CD4-positive, alpha-beta T cell treated with Interleukin-12 subunit alpha and Interleukin-12 subunit beta, for 1 hour (primary cell): ENCODE measurements around the gene COX18.
A peak's percentile ranks its signal among the peaks of the same experiment; 100 is the strongest.

Experiments
- DNase-seq: peaks from one replicate; pipeline ENCODE4 v3.0.0-alpha.2; 2020

COX18 gene

DNA sequence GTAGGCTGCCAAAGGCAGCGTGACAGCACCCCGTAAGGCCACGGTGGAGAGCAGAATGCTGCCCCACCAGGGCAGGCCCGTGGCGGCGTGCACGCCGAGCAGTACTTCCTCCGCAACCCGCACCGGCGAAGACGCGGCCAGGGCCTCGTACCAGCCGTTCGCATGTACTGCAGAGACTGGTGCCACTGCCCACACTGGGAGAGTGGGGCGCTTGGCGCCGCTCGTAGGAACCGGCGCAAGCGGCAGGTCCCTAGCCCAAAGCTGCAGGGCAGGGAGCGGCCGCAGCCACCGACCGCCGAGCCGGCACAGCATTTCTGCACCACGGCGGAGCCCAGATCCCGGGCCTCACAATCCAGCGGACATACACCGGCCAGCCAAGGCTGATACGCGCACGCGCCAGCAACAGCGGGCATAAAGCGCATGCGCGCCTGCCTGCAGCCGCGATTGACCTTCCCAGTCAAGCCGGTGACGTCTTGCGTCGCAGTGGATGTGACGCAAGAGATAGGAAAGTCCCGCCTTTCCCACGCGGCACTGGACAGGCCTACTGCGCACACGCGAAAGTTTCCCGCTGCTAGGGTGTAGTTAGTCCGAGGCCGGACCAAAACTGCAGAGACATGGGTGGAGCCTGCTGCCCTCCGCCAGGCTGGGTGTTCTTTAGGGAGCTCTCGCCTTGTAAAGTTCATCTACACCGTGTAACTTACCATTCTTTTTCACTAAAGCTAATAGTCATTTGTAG lies at the start of gene COX18:
TSS of gene COX18 (minus strand) at position 379 of the 736 bp plus-strand sequence. CDS start at position 312, 67 bp downstream.
- peak; percentile 97 for DNase-seq

- DNase-seq, result no peak
Measured at GRCh38 chr4:73109493-73109892, 40.0 kb upstream of the COX18 start.

- DNase-seq, result no peak
Measured at GRCh38 chr4:73104695-73105094, 35.2 kb upstream of the COX18 start.

DNA sequence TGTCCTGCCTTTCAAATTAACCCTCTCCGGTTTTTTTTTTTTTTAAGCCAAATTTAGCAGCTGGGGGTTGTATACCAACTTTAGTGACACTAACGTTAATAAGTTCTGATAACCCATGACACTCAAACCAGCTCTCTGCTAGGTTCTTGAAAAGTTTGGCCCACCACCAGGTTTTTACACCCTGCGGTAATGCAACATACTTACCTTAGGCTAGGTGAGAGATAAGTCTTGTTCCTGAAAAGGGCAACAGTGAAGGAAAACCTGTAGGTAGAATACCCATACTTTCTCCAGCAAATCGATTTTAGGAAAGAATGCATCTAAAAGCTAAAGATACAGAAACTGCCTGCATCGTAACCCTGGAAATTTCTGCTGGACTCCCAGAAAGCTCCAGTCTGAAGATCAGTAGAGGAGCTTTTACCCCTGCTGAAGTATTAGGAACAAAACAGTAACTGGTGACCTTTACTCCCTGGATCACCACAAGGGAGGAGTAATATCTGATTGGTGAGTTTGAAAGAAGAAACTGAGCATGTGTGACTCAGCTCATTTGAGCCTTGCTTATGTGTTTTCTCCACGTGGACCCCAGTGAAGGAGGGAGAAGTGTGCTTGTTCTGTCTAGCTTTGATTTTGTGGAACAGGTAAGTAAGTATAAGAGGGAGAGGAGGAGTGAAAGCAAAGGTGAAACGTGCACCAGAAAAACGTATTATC lies 34.4 kb upstream of the COX18 start:
- no peak for DNase-seq

DNA sequence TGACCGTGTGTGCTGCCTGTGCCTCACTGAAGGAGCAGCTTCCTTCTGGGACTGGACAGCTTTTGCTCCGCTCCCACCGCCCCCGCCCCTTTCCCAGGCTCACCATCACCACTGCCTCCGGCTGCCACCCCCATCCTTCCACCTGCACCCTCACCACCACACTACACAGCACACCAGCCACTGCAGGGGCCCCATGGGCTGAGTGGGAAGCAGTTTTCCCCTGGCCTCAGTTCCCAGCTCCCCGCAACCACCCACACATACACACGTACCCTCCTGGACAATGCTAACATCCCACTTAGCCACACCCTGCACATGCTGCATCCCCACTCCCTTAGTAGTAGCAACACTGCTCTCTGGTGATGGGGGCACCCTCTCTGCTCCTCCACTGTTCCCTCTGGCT lies 29.6 kb upstream of the COX18 start:
- no peak for DNase-seq

- no peak for DNase-seq
Measured at GRCh38 chr4:73098713-73099112, 29.2 kb upstream of the COX18 start.

DNA sequence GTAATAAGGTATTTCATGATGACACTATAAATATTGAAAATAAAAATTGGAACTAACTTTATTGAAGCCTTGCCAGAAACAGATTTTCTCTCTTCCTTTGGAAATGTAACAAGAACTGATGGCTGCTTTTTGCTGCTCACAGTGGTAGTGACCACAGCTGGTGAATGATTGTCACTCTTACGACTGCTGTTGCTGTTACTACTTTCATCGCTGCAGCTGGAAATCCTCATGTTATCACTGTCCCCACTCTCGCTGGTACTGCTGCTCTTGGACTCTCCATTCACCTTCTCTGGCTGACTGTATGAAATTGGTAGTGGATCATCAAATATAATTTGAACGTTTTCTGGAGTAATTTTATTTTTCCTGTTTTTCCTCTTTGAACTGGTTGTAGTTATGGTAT lies 28.5 kb upstream of the COX18 start:
- DNase-seq, result no peak

- no peak for DNase-seq
Measured at GRCh38 chr4:73092868-73093267, 23.4 kb upstream of the COX18 start.

DNA sequence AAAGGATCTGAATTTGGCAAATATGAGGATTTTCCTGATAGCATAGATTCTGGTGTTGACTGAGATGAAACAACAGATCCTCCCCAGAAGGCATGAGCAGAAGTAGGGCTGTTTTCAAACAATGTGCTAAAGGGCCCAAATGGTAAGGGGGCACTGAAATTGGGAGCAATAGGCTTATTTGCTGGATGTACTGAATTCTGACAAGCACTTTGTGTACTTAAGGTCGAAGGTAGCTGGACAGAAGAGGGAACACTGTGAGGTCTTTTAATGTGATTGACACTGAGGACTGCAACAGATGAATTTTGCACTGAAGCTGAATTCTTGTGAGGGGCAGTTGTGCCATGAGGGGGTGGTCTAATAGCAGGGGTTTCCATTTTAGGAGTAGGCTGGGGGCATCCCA lies 21.2 kb upstream of the COX18 start:
- no peak for DNase-seq

GRCh38 chr4:73087871-73088270 lies 18.4 kb upstream of the COX18 start:
- no peak for DNase-seq

GRCh38 chr4:73086095-73086868 lies 16.8 kb upstream of the COX18 start:
- peak; percentile 30 for DNase-seq

DNA sequence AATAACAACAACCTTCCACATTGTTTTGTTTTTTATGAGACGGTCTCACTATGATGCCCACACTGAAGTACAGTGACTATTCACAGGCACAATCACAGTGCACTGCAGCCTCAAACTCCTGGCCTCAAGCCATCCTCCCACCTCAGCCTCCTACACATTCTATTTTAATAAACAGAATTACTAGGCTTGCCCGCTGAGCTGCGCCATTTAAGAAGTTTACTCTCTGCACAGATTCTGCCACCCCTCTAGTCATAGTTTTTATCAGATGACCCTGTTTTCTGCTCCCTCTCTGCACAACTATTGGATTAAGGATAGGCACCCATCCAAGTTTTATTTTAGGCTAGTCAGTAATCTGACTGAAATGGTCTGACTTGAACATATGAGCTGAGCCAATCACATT lies 11.3 kb upstream of the COX18 start:
- no peak for DNase-seq

DNA sequence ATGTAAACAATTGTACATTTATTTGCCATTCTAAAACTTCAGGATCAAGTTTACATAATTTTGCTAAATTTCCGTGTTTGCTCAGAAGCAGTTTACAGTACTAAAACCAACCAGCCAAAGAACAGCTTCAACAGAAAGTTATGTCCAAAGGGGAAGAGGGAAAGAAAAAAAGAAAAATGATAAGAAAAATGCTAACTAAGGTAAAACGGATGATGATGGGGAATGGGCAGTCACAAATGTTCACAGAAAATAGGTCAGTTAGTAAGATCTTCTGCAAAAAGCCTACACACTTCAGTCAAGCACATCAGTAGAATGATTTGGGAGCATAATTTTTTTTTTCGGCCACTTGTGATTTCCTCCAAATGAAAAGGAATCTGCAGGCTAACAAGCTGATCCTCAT lies 6.3 kb upstream of the COX18 start:
- no peak for DNase-seq

DNA sequence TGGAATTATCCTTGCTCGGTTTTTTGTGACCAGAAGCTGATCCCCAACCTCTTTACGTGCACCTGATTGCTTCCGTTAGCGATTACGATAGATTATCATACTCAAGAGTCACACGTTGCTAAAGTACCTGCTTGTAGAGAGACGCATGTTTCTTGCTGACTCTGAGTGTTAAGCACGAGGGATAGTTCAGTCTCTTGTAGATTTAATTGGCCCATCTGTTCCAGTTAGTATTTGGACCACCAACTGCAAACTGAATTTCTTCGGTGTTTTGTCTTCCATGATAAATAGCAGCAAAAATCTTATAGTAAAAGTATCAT lies 516 bp upstream of the COX18 start:
- no peak for DNase-seq

GRCh38 chr4:73068491-73069337 lies 802 bp downstream of the COX18 start:
- peak; percentile 47 for DNase-seq

DNA sequence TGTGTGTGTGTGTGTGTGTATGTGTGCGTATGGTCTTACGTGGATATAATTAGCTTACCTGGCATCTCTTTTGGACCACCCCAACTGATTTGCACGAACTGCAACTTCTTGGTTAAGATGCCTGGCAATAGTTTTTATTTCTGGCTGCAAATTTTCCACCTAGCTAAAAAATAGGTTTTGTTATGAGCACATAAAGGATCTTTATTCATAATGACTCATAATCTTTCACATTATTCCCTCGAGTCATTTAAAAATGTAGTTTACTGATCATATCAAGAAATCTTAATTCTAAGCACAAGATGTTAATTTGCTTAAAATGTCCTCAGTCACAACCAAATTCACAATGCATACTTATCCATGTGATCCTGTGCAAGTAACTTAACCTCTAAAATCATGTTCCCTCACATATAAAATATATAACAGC lies 1.5 kb downstream of the COX18 start:
- peak; percentile 24 for DNase-seq

DNA sequence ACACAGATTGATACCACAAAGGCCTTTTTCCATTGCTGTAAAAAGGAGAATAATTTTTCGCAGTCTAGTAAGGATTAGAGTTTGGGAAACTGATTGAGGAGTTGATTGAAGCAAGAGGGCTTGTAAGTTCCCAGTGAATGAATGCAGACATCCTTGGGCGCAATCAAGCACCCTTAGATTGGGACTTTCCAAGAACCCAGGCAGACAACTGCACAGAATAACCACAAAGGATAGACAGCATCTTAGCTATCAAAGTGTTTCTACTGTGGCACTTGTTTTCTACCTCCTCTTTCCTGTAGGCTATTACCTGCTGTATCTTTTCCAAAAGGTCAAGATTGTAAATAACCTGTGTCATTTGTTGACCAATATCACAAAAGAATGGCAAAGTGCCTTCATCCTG lies 2.6 kb downstream of the COX18 start:
- DNase-seq, result peak; percentile 64

DNA sequence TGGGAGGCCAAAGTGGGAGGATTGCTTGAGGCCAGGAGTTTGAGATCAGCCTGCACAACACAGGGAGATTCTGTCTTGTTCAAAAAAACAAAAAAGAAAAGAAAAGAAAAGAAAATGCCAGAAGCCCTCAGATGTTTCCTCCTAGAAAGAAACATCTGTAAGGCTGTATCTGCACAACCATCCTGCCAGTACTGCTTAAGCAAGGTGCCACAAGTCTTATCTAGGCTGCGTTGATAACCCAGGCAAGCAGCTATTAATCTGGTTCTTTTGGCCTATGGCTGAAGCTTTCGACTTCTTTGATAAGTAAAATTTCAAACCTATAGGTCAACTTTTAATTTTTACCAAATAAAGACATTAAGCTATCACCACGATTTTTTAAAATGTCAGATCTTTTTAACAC lies 3.1 kb downstream of the COX18 start:
- no peak for DNase-seq

DNA sequence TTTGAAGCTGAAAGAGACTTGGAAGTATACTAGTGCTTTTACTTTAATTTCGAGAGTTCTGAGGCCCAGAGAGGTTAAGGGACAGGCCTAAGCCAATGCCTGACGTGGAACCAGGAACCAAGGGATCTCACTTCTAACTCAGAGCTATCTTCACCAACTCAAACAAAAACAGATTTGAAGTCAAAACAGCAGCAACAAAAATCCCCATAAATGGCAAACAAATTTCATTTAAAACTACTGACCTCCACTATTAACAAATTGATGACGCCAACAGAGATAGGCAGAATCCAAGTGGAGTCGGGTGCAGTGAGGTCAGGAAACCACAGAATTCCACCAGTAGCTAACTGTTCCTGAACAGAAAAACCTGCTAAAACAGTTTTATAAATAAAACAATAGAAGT lies 5.0 kb downstream of the COX18 start:
- no peak for DNase-seq

- DNase-seq, result no peak
Measured at GRCh38 chr4:73055241-73055897, 14.1 kb downstream of the COX18 start.

GRCh38 chr4:73053974-73054480 lies 15.5 kb downstream of the COX18 start:
- DNase-seq, result no peak

DNA sequence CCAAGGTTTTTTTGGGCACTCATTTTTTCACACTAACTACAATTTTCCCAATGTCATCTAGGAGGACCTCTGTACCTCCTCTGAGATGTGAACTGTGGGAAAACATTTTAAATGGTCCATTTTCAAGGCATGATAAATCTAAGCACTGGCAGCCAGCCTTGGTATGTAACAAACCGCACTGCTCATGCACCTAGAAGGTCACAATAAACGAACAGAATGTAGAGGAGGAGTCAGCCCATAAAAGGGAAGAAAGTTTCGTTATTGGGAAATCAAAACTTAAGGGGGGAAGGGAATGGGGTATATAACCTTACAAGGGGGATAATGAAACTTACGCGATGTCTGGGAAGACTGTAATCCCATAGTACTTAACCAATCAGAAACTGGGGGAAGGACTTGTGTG lies 16.4 kb downstream of the COX18 start:
- DNase-seq, result no peak
